ENCODE results near the gene CALCOCO1.

CALCOCO1 gene

GRCh38 chr12:53733807-53734200 is 6.6 kb upstream of the CALCOCO1 start:
- Histone ChIP-seq H3K27me3 (ENCODE audit: control insufficient read depth in 1 of 2, insufficient read depth in 2 of 2, low read length in 2 of 2) (peaks cover 23 to 36% of the 10 kb centered on the region in 2 donors), H3K9ac (ENCODE audit: low read depth in 1 of 2, low read length in 2 of 2) (no peak overlapping the region), H3K27ac (ENCODE audit: low read depth, low read length) (no peak overlapping the region), H3K36me3 (ENCODE audit: control insufficient read depth in 1 of 2, insufficient read depth in 2 of 2, low read length in 2 of 2) (no peaks in the 10 kb centered on the region), H3K4me3 (ENCODE audit: low read depth in 1 of 2, low read length in 2 of 2) (no peak overlapping the region), H3K9me3 (ENCODE audit: control insufficient read depth in 1 of 2, low read length in 2 of 2) (no peaks in the 10 kb centered on the region), H3K4me1 (ENCODE audit: control insufficient read depth in 1 of 2, insufficient read depth in 2 of 2, low read length in 2 of 2) (peaks cover 6 to 7% of the 10 kb centered on the region in 2 donors)

GRCh38 chr12:53733051-53733806 is 6.0 kb upstream of the CALCOCO1 start:
- H3K36me3 ChIP-seq (ENCODE audit: control insufficient read depth in 1 of 2, insufficient read depth in 2 of 2, low read length in 2 of 2) = no peaks in the 10 kb centered on the region
- H3K27me3 ChIP-seq (ENCODE audit: control insufficient read depth in 1 of 2, insufficient read depth in 2 of 2, low read length in 2 of 2) = peaks cover 17 to 30% of the 10 kb centered on the region in 2 donors
- H3K9ac ChIP-seq (ENCODE audit: low read depth in 1 of 2, low read length in 2 of 2) = no peak overlapping the region
- peaks cover under 1% of the 10 kb centered on the region in 2 donors for H3K4me1 ChIP-seq (ENCODE audit: control insufficient read depth in 1 of 2, insufficient read depth in 2 of 2, low read length in 2 of 2)
- no peak overlapping the region for H3K4me3 ChIP-seq (ENCODE audit: low read depth in 1 of 2, low read length in 2 of 2)
- H3K27ac ChIP-seq (ENCODE audit: low read depth, low read length) = no peak overlapping the region
- no peaks in the 10 kb centered on the region for H3K9me3 ChIP-seq (ENCODE audit: control insufficient read depth in 1 of 2, low read length in 2 of 2)

GRCh38 chr12:53729644-53730043 is 2.4 kb upstream of the CALCOCO1 start:
- no peak overlapping the region for H3K9ac ChIP-seq (ENCODE audit: low read depth in 1 of 2, low read length in 2 of 2)
- no peak overlapping the region for H3K27ac ChIP-seq (ENCODE audit: low read depth, low read length)
- H3K27me3 ChIP-seq (ENCODE audit: control insufficient read depth in 1 of 2, insufficient read depth in 2 of 2, low read length in 2 of 2) = no peaks in the 10 kb centered on the region
- no peaks in the 10 kb centered on the region for H3K9me3 ChIP-seq (ENCODE audit: control insufficient read depth in 1 of 2, low read length in 2 of 2)
- H3K36me3 ChIP-seq (ENCODE audit: control insufficient read depth in 1 of 2, insufficient read depth in 2 of 2, low read length in 2 of 2) = peaks cover 4% of the 10 kb centered on the region in 2 donors
- peaks cover 15 to 18% of the 10 kb centered on the region in 2 donors for H3K4me1 ChIP-seq (ENCODE audit: control insufficient read depth in 1 of 2, insufficient read depth in 2 of 2, low read length in 2 of 2)
- H3K4me3 ChIP-seq (ENCODE audit: low read depth in 1 of 2, low read length in 2 of 2) = no peak overlapping the region

- Histone ChIP-seq H3K4me3 (ENCODE audit: low read depth in 1 of 2, low read length in 2 of 2) (peak overlapping the region; percentile 97 to 99), H3K27ac (ENCODE audit: low read depth, low read length) (no peak overlapping the region), H3K36me3 (ENCODE audit: control insufficient read depth in 1 of 2, insufficient read depth in 2 of 2, low read length in 2 of 2) (peaks cover 10 to 17% of the 10 kb centered on the region in 2 donors), H3K9me3 (ENCODE audit: control insufficient read depth in 1 of 2, low read length in 2 of 2) (no peaks in the 10 kb centered on the region), H3K27me3 (ENCODE audit: control insufficient read depth in 1 of 2, insufficient read depth in 2 of 2, low read length in 2 of 2) (no peaks in the 10 kb centered on the region), H3K9ac (ENCODE audit: low read depth in 1 of 2, low read length in 2 of 2) (peak overlapping the region in 1 of 2 donors; percentile 92), H3K4me1 (ENCODE audit: control insufficient read depth in 1 of 2, insufficient read depth in 2 of 2, low read length in 2 of 2) (peaks cover 15 to 18% of the 10 kb centered on the region in 2 donors)
Measured at GRCh38 chr12:53728206-53728605, 954 bp upstream of the CALCOCO1 start.

- Histone ChIP-seq H3K4me1 (ENCODE audit: control insufficient read depth in 1 of 2, insufficient read depth in 2 of 2, low read length in 2 of 2) (peaks cover 15 to 18% of the 10 kb centered on the region in 2 donors), H3K27ac (ENCODE audit: low read depth, low read length) (no peak overlapping the region), H3K9ac (ENCODE audit: low read depth in 1 of 2, low read length in 2 of 2) (peak overlapping the region; percentile 83 to 92), H3K9me3 (ENCODE audit: control insufficient read depth in 1 of 2, low read length in 2 of 2) (no peaks in the 10 kb centered on the region), H3K27me3 (ENCODE audit: control insufficient read depth in 1 of 2, insufficient read depth in 2 of 2, low read length in 2 of 2) (no peaks in the 10 kb centered on the region), H3K36me3 (ENCODE audit: control insufficient read depth in 1 of 2, insufficient read depth in 2 of 2, low read length in 2 of 2) (peaks cover 15 to 27% of the 10 kb centered on the region in 2 donors), H3K4me3 (ENCODE audit: low read depth in 1 of 2, low read length in 2 of 2) (peak overlapping the region; percentile 97 to 99)
Measured at GRCh38 chr12:53726946-53727309, 324 bp downstream of the CALCOCO1 start.

- H3K9ac ChIP-seq (ENCODE audit: low read depth in 1 of 2, low read length in 2 of 2) = peak overlapping the region; percentile 83 to 92
- H3K27me3 ChIP-seq (ENCODE audit: control insufficient read depth in 1 of 2, insufficient read depth in 2 of 2, low read length in 2 of 2) = no peaks in the 10 kb centered on the region
- H3K9me3 ChIP-seq (ENCODE audit: control insufficient read depth in 1 of 2, low read length in 2 of 2) = no peaks in the 10 kb centered on the region
- H3K36me3 ChIP-seq (ENCODE audit: control insufficient read depth in 1 of 2, insufficient read depth in 2 of 2, low read length in 2 of 2) = peaks cover 19 to 33% of the 10 kb centered on the region in 2 donors
- H3K4me3 ChIP-seq (ENCODE audit: low read depth in 1 of 2, low read length in 2 of 2) = peak overlapping the region; percentile 97 to 99
- H3K27ac ChIP-seq (ENCODE audit: low read depth, low read length) = no peak overlapping the region
- H3K4me1 ChIP-seq (ENCODE audit: control insufficient read depth in 1 of 2, insufficient read depth in 2 of 2, low read length in 2 of 2) = peaks cover 15 to 18% of the 10 kb centered on the region in 2 donors
Measured at GRCh38 chr12:53726341-53726740, 911 bp downstream of the CALCOCO1 start.

GRCh38 chr12:53725824-53726223 is 1.4 kb downstream of the CALCOCO1 start:
- Histone ChIP-seq H3K9ac (ENCODE audit: low read depth in 1 of 2, low read length in 2 of 2) (peak overlapping the region in 1 of 2 donors; percentile 92), H3K36me3 (ENCODE audit: control insufficient read depth in 1 of 2, insufficient read depth in 2 of 2, low read length in 2 of 2) (peaks cover 24 to 38% of the 10 kb centered on the region in 2 donors), H3K27ac (ENCODE audit: low read depth, low read length) (no peak overlapping the region), H3K4me3 (ENCODE audit: low read depth in 1 of 2, low read length in 2 of 2) (peak overlapping the region; percentile 97 to 99), H3K4me1 (ENCODE audit: control insufficient read depth in 1 of 2, insufficient read depth in 2 of 2, low read length in 2 of 2) (peaks cover 15 to 18% of the 10 kb centered on the region in 2 donors), H3K9me3 (ENCODE audit: control insufficient read depth in 1 of 2, low read length in 2 of 2) (no peaks in the 10 kb centered on the region), H3K27me3 (ENCODE audit: control insufficient read depth in 1 of 2, insufficient read depth in 2 of 2, low read length in 2 of 2) (no peaks in the 10 kb centered on the region)

GRCh38 chr12:53722450-53723041 is 4.7 kb downstream of the CALCOCO1 start:
- peaks cover 14 to 15% of the 10 kb centered on the region in 2 donors for H3K4me1 ChIP-seq (ENCODE audit: control insufficient read depth in 1 of 2, insufficient read depth in 2 of 2, low read length in 2 of 2)
- no peak overlapping the region for H3K4me3 ChIP-seq (ENCODE audit: low read depth in 1 of 2, low read length in 2 of 2)
- peaks cover 35 to 56% of the 10 kb centered on the region in 2 donors for H3K36me3 ChIP-seq (ENCODE audit: control insufficient read depth in 1 of 2, insufficient read depth in 2 of 2, low read length in 2 of 2)
- H3K9me3 ChIP-seq (ENCODE audit: control insufficient read depth in 1 of 2, low read length in 2 of 2) = no peaks in the 10 kb centered on the region
- no peak overlapping the region for H3K27ac ChIP-seq (ENCODE audit: low read depth, low read length)
- H3K27me3 ChIP-seq (ENCODE audit: control insufficient read depth in 1 of 2, insufficient read depth in 2 of 2, low read length in 2 of 2) = no peaks in the 10 kb centered on the region
- no peak overlapping the region for H3K9ac ChIP-seq (ENCODE audit: low read depth in 1 of 2, low read length in 2 of 2)

GRCh38 chr12:53720946-53721345 is 6.3 kb downstream of the CALCOCO1 start:
- Histone ChIP-seq H3K27me3 (ENCODE audit: control insufficient read depth in 1 of 2, insufficient read depth in 2 of 2, low read length in 2 of 2) (no peaks in the 10 kb centered on the region), H3K4me1 (ENCODE audit: control insufficient read depth in 1 of 2, insufficient read depth in 2 of 2, low read length in 2 of 2) (peaks cover 4 to 6% of the 10 kb centered on the region in 2 donors), H3K36me3 (ENCODE audit: control insufficient read depth in 1 of 2, insufficient read depth in 2 of 2, low read length in 2 of 2) (peaks cover 43 to 68% of the 10 kb centered on the region in 2 donors), H3K27ac (ENCODE audit: low read depth, low read length) (no peak overlapping the region), H3K9ac (ENCODE audit: low read depth in 1 of 2, low read length in 2 of 2) (no peak overlapping the region), H3K9me3 (ENCODE audit: control insufficient read depth in 1 of 2, low read length in 2 of 2) (no peaks in the 10 kb centered on the region), H3K4me3 (ENCODE audit: low read depth in 1 of 2, low read length in 2 of 2) (no peak overlapping the region)

GRCh38 chr12:53719649-53720048 is 7.6 kb downstream of the CALCOCO1 start:
- no peaks in the 10 kb centered on the region for H3K9me3 ChIP-seq (ENCODE audit: control insufficient read depth in 1 of 2, low read length in 2 of 2)
- H3K27me3 ChIP-seq (ENCODE audit: control insufficient read depth in 1 of 2, insufficient read depth in 2 of 2, low read length in 2 of 2) = no peaks in the 10 kb centered on the region
- no peak overlapping the region for H3K9ac ChIP-seq (ENCODE audit: low read depth in 1 of 2, low read length in 2 of 2)
- peaks cover 51 to 77% of the 10 kb centered on the region in 2 donors for H3K36me3 ChIP-seq (ENCODE audit: control insufficient read depth in 1 of 2, insufficient read depth in 2 of 2, low read length in 2 of 2)
- no peak overlapping the region for H3K27ac ChIP-seq (ENCODE audit: low read depth, low read length)
- H3K4me3 ChIP-seq (ENCODE audit: low read depth in 1 of 2, low read length in 2 of 2) = no peak overlapping the region
- no peaks in the 10 kb centered on the region for H3K4me1 ChIP-seq (ENCODE audit: control insufficient read depth in 1 of 2, insufficient read depth in 2 of 2, low read length in 2 of 2)

Data from duodenal mucosa (tissue), 2 donors.